Trophoblast cell (in vitro differentiated cells and primary cell): ENCODE measurements around the gene RGS7.

ENCODE experiments used
- DNase-seq, 2 donors: peaks; one replicate each; pipeline ENCODE4 v3.0.0-alpha.2; 2016
- H2AFZ ChIP-seq: 2 replicates; pipeline ENCODE4 v1.6.1; 2013; ENCODE audit warnings: low read length, moderate library complexity, mild to moderate bottlenecking; ENCODE audit not compliant: insufficient read depth, poor library complexity
- H2AK5ac ChIP-seq: 2 replicates; pipeline ENCODE4 v1.6.1; 2013; ENCODE audit warnings: mild to moderate bottlenecking, low read length
- H2BK120ac ChIP-seq: 2 replicates; pipeline ENCODE4 v1.6.1; 2013; ENCODE audit warnings: low read length, mild to moderate bottlenecking, moderate library complexity; ENCODE audit not compliant: insufficient read depth, poor library complexity
- H2BK12ac ChIP-seq: 2 replicates; pipeline ENCODE4 v1.6.1; 2013; ENCODE audit warnings: mild to moderate bottlenecking, low read length, moderate library complexity
- H2BK5ac ChIP-seq: 2 replicates; pipeline ENCODE4 v1.6.1; 2013; ENCODE audit warnings: low read length, low read depth, moderate library complexity, mild to moderate bottlenecking; ENCODE audit not compliant: poor library complexity
- H3K14ac ChIP-seq: 2 replicates; pipeline ENCODE4 v1.6.1; 2013; ENCODE audit warnings: mild to moderate bottlenecking, low read length
- H3K18ac ChIP-seq: 2 replicates; pipeline ENCODE4 v1.6.1; 2013; ENCODE audit warnings: mild to moderate bottlenecking, low read length
- H3K23ac ChIP-seq: 2 replicates; pipeline ENCODE4 v1.6.1; 2013; ENCODE audit warnings: low read length
- H3K27ac ChIP-seq: 2 replicates; pipeline ENCODE4 v1.5.1; 2013; ENCODE audit warnings: low read depth, mild to moderate bottlenecking, inconsistent platforms, low read length, moderate library complexity
- H3K27me3 ChIP-seq: 2 replicates; pipeline ENCODE4 v1.6.1; 2013; ENCODE audit warnings: inconsistent platforms, mild to moderate bottlenecking, low read length, moderate library complexity; ENCODE audit not compliant: insufficient read depth
- H3K36me3 ChIP-seq, 2 experiments: 1 replicate in 1 of 2; 2 replicates in 1 of 2; pipeline ENCODE4 v1.6.1; 2013; ENCODE audit warnings: low read length in 2 of 2, mild to moderate bottlenecking in 2 of 2, moderate library complexity in 1 of 2; ENCODE audit not compliant: insufficient read depth in 2 of 2, control insufficient read depth in 1 of 2
- H3K4ac ChIP-seq: 2 replicates; pipeline ENCODE4 v1.6.1; 2013; ENCODE audit warnings: low read depth, mild to moderate bottlenecking, low read length, moderate library complexity
- H3K4me1 ChIP-seq, 2 experiments: 1 replicate in 1 of 2; 2 replicates in 1 of 2; pipeline ENCODE4 v1.6.1; 2013; ENCODE audit warnings: low read length in 2 of 2, mild to moderate bottlenecking in 2 of 2, moderate library complexity in 1 of 2; ENCODE audit not compliant: insufficient read depth in 2 of 2, control insufficient read depth in 1 of 2
- H3K4me2 ChIP-seq: 2 replicates; pipeline ENCODE4 v1.6.1; 2013; ENCODE audit warnings: inconsistent platforms, mild to moderate bottlenecking, low read length, moderate library complexity
- H3K4me3 ChIP-seq: 2 replicates; pipeline ENCODE4 v1.5.1; 2013; ENCODE audit warnings: mild to moderate bottlenecking, low read depth, low read length, inconsistent platforms
- H3K79me1 ChIP-seq: one replicate; pipeline ENCODE4 v1.6.1; 2013; ENCODE audit warnings: low read length
- H3K79me2 ChIP-seq: 2 replicates; pipeline ENCODE4 v1.6.1; 2013; ENCODE audit warnings: low read length, mild to moderate bottlenecking; ENCODE audit not compliant: control insufficient read depth, insufficient read depth, poor library complexity
- H3K9ac ChIP-seq: 2 replicates; pipeline ENCODE4 v1.6.1; 2013; ENCODE audit warnings: mild to moderate bottlenecking, low read length
- H3K9me3 ChIP-seq: 2 replicates; pipeline ENCODE4 v1.6.1; 2013; ENCODE audit warnings: low read depth, mild to moderate bottlenecking, control low read depth, inconsistent platforms, low read length; ENCODE audit not compliant: insufficient read depth
- H4K12ac ChIP-seq: 2 replicates; pipeline ENCODE4 v1.6.1; 2013; ENCODE audit warnings: low read depth, mild to moderate bottlenecking, low read length, moderate library complexity
- H4K8ac ChIP-seq: 2 replicates; pipeline ENCODE4 v1.6.1; 2013; ENCODE audit warnings: low read depth, mild to moderate bottlenecking, low read length, moderate library complexity
- H4K91ac ChIP-seq: one replicate; pipeline ENCODE4 v1.6.1; 2013; ENCODE audit warnings: low read depth, mild to moderate bottlenecking, low read length, moderate library complexity
- WGBS: extraction: QIAGEN DNeasy Blood & Tissue Kit; methylation state at CpG from one replicate; pipeline ENCODE4 v1.1.7; 2013; ENCODE audit warnings: missing lambda C conversion rate; ENCODE audit not compliant: insufficient read length, insufficient coverage; ENCODE audit errors: extremely low coverage; 5-methylcytosine and 5-hydroxymethylcytosine counted together

The RGS7 gene

GRCh38 chr1:241332037-241332409 is 25.0 kb downstream of the RGS7 start:
- no peaks in the 10 kb centered on the region for H3K4me1 ChIP-seq
- no peak overlapping the region for H2AFZ ChIP-seq
- no peaks in the 10 kb centered on the region for H3K9me3 ChIP-seq
- no peak overlapping the region for H2BK120ac ChIP-seq
- H3K79me2 ChIP-seq: no peaks in the 10 kb centered on the region
- no peaks in the 10 kb centered on the region for H3K79me1 ChIP-seq
- DNase-seq: no peak
- no peak overlapping the region for H3K4me3 ChIP-seq
- no peak overlapping the region for H4K8ac ChIP-seq
- no peak overlapping the region for H3K4me2 ChIP-seq
- no peak overlapping the region for H2BK12ac ChIP-seq
- no peak overlapping the region for H2BK5ac ChIP-seq
- WGBS: no CpG with 5 or more reads among the region's 4 CpGs
- no peak overlapping the region for H4K91ac ChIP-seq
- no peaks in the 10 kb centered on the region for H3K36me3 ChIP-seq
- no peak overlapping the region for H3K4ac ChIP-seq
- no peaks in the 10 kb centered on the region for H3K27me3 ChIP-seq
- no peak overlapping the region for H3K23ac ChIP-seq
- H3K14ac ChIP-seq: no peak overlapping the region
- no peak overlapping the region for H3K18ac ChIP-seq
- no peak overlapping the region for H3K9ac ChIP-seq
- no peak overlapping the region for H2AK5ac ChIP-seq
- no peak overlapping the region for H3K27ac ChIP-seq
- H4K12ac ChIP-seq: no peak overlapping the region

- H3K27me3 ChIP-seq: no peaks in the 10 kb centered on the region
- no peak overlapping the region for H2BK120ac ChIP-seq
- no peak overlapping the region for H4K8ac ChIP-seq
- no peak overlapping the region for H3K27ac ChIP-seq
- no peak overlapping the region for H3K4me3 ChIP-seq
- H3K4me2 ChIP-seq: no peak overlapping the region
- no peaks in the 10 kb centered on the region for H3K9me3 ChIP-seq
- no peaks in the 10 kb centered on the region for H3K4me1 ChIP-seq
- H3K9ac ChIP-seq: no peak overlapping the region
- no peak overlapping the region for H3K4ac ChIP-seq
- H3K23ac ChIP-seq: no peak overlapping the region
- WGBS: no CpG with 5 or more reads among the region's 3 CpGs
- no peak overlapping the region for H4K12ac ChIP-seq
- no peak overlapping the region for H3K14ac ChIP-seq
- no peak overlapping the region for H2AFZ ChIP-seq
- H3K79me2 ChIP-seq: no peaks in the 10 kb centered on the region
- H2BK12ac ChIP-seq: no peak overlapping the region
- no peaks in the 10 kb centered on the region for H3K79me1 ChIP-seq
- no peak overlapping the region for H2BK5ac ChIP-seq
- no peak overlapping the region for H4K91ac ChIP-seq
- no peak overlapping the region for H3K18ac ChIP-seq
- H2AK5ac ChIP-seq: no peak overlapping the region
- no peak for DNase-seq
- no peaks in the 10 kb centered on the region for H3K36me3 ChIP-seq
These were observed 25.5 kb downstream of the RGS7 start for GRCh38 chr1:241331328-241332036.

- Histone ChIP-seq H4K8ac (no peak overlapping the region), H4K91ac (no peak overlapping the region), H3K36me3 (no peaks in the 10 kb centered on the region), H3K4ac (no peak overlapping the region), H3K9me3 (no peaks in the 10 kb centered on the region), H3K4me2 (no peak overlapping the region), H4K12ac (no peak overlapping the region), H2AFZ (no peak overlapping the region), H3K4me3 (no peak overlapping the region), H3K18ac (no peak overlapping the region), H3K79me1 (no peaks in the 10 kb centered on the region), H3K79me2 (no peaks in the 10 kb centered on the region), H2BK5ac (no peak overlapping the region), H3K9ac (no peak overlapping the region), H2BK12ac (no peak overlapping the region), H2BK120ac (no peak overlapping the region), H3K27ac (no peak overlapping the region), H2AK5ac (no peak overlapping the region), H3K27me3 (no peaks in the 10 kb centered on the region), H3K14ac (no peak overlapping the region), H3K23ac (no peak overlapping the region), H3K4me1 (no peaks in the 10 kb centered on the region)
- WGBS: no CpG with 5 or more reads among the region's 1 CpG
- no peak for DNase-seq
These were observed 26.2 kb downstream of the RGS7 start for GRCh38 chr1:241330619-241331327.

- Histone ChIP-seq H2AK5ac (no peak overlapping the region), H2BK5ac (no peak overlapping the region), H3K36me3 (no peaks in the 10 kb centered on the region), H4K91ac (no peak overlapping the region), H3K23ac (no peak overlapping the region), H3K79me1 (no peaks in the 10 kb centered on the region), H3K4me3 (no peak overlapping the region), H3K4me1 (no peaks in the 10 kb centered on the region), H3K27me3 (no peaks in the 10 kb centered on the region), H3K14ac (no peak overlapping the region), H3K27ac (no peak overlapping the region), H3K9ac (no peak overlapping the region), H3K79me2 (no peaks in the 10 kb centered on the region), H2BK120ac (no peak overlapping the region), H2AFZ (no peak overlapping the region), H4K12ac (no peak overlapping the region), H2BK12ac (no peak overlapping the region), H3K4me2 (no peak overlapping the region), H3K4ac (no peak overlapping the region), H4K8ac (no peak overlapping the region), H3K9me3 (no peaks in the 10 kb centered on the region), H3K18ac (no peak overlapping the region)
- no peak for DNase-seq
- no CpG with 5 or more reads among the region's 2 CpGs for WGBS
These were observed 31.5 kb downstream of the RGS7 start for GRCh38 chr1:241325456-241325855.
